HG03342 (cell line): ENCODE measurements around the gene ACADL.

Experiments used
- ATAC-seq: cut with Tn5 transposase; IDR thresholded peaks from one replicate; pipeline ENCODE4 v1.9.1; 2021; ENCODE audit warnings: mild to moderate bottlenecking, moderate library complexity; ENCODE audit not compliant: unreplicated experiment

ACADL gene

GRCh38 chr2:210224941-210225672, at the start of gene ACADL:
TSS of gene ACADL (minus strand) at chr2:210225447. CDS start at chr2:210225263, 184 bp downstream.
- ATAC-seq, result no peak

DNA sequence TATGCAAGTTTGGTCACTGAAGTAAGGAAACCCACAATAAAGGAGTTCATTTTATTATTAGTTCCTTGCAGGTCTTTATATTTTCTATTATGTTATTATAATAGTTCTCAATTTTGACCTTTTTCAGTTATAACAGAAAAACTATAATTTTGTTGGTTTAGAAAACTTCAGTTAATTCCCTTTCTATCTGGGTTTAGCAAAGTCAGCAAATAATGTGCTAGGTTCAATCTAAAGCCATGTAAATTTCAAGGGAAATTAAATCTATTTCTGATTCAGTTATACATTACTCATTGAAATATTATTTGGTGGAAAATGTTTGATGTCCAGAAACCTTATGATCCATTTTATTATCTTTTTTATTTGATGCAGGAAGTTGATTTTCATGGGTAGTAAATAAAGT, 46.1 kb upstream of the ACADL start:
- no peak for ATAC-seq

DNA sequence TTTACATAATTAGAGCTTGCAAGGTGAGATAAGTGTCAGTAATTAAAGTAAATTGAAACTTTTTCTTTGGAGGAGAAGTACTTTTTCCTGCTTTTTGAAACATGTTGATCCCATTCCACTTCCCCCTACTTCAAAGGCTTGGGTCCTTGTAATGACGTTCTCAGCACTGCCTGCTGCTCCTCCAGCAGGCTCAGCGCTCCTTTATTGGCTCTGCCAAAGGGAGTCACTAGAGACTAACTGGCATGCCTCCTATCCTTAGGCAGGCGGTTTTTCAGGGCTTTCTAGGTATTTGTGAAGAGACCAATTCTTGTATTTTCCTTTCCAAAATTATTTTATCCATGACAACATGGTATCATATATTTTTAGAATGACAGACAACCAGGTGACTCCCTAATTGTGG, 43.9 kb upstream of the ACADL start:
- ATAC-seq, result no peak

GRCh38 chr2:210268281-210268680, 43.0 kb upstream of the ACADL start:
- no peak for ATAC-seq

GRCh38 chr2:210267698-210268097, 42.5 kb upstream of the ACADL start:
- ATAC-seq, result no peak

- no peak for ATAC-seq
Measured at GRCh38 chr2:210264282-210264681, 39.0 kb upstream of the ACADL start.

DNA sequence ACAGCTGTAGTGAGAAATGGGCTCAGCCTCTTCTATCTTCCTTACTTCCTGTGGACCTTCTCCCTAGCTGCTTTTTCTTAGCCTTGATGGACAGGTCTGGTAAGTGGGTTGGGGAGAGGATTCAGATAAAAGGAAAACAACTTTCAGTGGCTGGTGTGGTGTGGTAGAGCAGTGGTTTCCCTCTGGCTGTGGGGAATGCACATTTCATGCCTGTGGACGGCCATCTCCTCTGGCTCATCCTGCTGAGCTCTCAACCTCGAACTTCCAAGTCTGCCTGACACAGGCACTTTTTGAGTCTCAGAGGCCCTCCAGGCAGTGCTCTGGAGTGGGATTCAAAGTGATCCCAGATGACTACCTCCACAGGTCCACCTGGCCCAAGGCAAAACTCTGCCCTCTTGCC, 38.6 kb upstream of the ACADL start:
- no peak for ATAC-seq

- ATAC-seq, result no peak
Measured at GRCh38 chr2:210262036-210262435, 36.8 kb upstream of the ACADL start.

GRCh38 chr2:210259687-210260086, 34.4 kb upstream of the ACADL start:
- ATAC-seq, result no peak

GRCh38 chr2:210252699-210253606, 27.7 kb upstream of the ACADL start:
- no peak for ATAC-seq

DNA sequence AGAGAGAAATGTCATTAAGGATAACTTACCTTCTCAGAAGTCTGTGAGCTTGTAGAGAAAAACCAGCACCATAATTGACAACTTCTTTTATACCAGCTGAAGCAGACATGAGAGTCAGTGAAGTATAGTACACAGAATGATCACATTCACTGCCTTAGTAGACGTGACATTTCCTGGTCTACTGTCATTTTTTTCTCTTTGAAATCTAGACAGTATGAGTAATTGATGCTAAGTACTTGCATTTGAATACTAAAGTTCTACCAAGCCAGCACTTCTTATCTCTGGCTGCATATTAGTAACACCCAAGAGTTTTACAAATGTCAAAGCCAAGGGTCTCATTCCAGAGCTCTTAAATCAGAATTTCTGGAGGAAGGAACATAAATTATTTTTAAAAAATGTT, 25.4 kb upstream of the ACADL start:
- ATAC-seq, result no peak

GRCh38 chr2:210233487-210233886, 8.2 kb upstream of the ACADL start:
- ATAC-seq, result no peak

GRCh38 chr2:210230984-210231383, 5.7 kb upstream of the ACADL start:
- ATAC-seq, result no peak

GRCh38 chr2:210230518-210230917, 5.3 kb upstream of the ACADL start:
- ATAC-seq, result no peak

GRCh38 chr2:210228586-210228985, 3.3 kb upstream of the ACADL start:
- ATAC-seq, result no peak

GRCh38 chr2:210227290-210228088, 2.2 kb upstream of the ACADL start:
- ATAC-seq, result no peak

DNA sequence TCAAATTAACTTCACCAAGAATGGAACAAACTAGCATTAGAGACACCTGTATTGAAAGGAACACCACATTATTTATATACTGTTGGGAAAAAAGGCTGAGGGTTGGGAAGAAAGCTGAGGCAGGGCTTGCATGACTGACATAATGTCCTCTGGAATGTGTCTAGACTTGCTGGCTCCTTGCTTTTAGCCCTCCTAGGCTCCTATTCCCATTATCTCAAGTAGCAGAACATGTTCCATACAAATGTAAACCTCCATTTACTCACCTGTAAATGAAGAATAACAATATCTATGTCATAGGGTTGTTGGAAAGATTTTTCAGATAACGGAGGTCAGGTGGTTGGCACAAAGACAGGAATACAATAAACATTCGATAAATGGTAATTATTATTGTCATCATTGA, 976 bp upstream of the ACADL start:
- ATAC-seq, result no peak

DNA sequence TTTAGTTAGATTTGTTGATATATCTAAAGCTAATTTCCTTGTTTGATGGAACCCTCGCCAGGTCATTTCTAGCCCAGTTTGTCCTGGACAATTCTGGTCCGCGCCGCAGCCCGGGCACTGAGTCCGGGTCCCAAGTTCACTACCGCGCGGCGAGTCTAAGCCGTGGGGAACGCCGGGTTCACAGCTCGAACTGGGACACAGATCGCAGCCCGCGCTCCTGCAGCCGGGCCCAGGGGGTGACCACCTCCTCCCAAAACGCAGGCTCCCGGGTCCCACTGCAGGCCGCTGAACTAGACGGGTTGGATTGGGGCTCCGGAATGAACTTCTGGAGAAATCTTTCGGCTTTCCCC, 681 bp downstream of the ACADL start:
- no peak for ATAC-seq

GRCh38 chr2:210215120-210215519, 10.1 kb downstream of the ACADL start:
- no peak for ATAC-seq

DNA sequence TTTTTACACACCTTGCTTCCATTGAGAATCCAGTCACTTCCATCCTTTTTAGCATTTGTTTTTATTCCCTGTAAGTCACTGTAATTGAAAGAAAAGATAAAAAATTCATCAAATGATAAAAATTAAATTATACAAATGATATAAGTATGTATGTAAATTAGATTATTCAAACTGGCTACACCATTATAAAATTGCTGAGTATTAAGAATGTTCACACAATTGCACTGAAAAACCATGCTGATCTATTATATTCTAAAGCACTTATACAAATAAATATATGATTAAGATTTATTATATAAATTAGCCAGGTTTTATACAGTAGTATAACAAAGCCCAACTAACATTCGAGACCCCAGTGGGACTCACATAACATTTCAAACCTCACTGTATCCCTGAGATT, 15.1 kb downstream of the ACADL start:
- no peak for ATAC-seq

GRCh38 chr2:210207929-210208328, 17.3 kb downstream of the ACADL start:
- ATAC-seq, result no peak
